ENCODE results near the gene CACNA1A.

GRCh38 chr19:13241231-13242104 is 264.8 kb downstream of the CACNA1A start:
- no peak for TF ChIP-seq EZH2 (IDR thresholded peaks at IDR 0.05; ENCODE audit: insufficient read depth, poor library complexity, severe bottlenecking)
- TF ChIP-seq EZH2phosphoT487 (IDR thresholded peaks at IDR 0.05; ENCODE audit: insufficient read depth, low read depth), result no peak

Measured in GM23248 (cell line).